A549 (cell line): ENCODE data around the gene SVIL. TPM values are rescaled to one million over a fixed set of nuclear protein-coding genes. Genes with fewer than 3 reads are reported as not detected.

Experiments
- ATAC-seq, 2 experiments: fragments of 200-7000 bp in 1 of 2; fragments of >200 bp in 1 of 2; cut with Nextera tagmentation in 1 of 2; cut with Tn5 transposase in 1 of 2; 3 replicates each; pipeline versions ENCODE4 v1.8.0 to v1.9.1; 2018 to 2020; ENCODE audit warnings: mild to moderate bottlenecking in 1 of 2, moderate library complexity in 1 of 2
- CTCF ChIA-PET: fragments of 300-600 bp; sonication (Branson Sonifier 250); formaldehyde crosslinking; extraction: SDS; loops from one replicate; lab custom pipeline; 2021; ENCODE audit warnings: antibody characterized with exemption, inconsistent platforms; lab: Yijun Ruan, JAX
- POLR2A ChIA-PET: fragments of 350-600 bp; formaldehyde crosslinking; extraction: SDS; loops from one replicate; lab custom pipeline; 2021; ENCODE audit warnings: antibody characterized with exemption, inconsistent platforms; lab: Yijun Ruan, JAX
- DNase-seq, 2 experiments: peaks; one replicate each; pipeline versions ENCODE4 v3.0.0 to v3.0.0-alpha.2; 2011 to 2016; ENCODE audit warnings: low read depth in 1 of 2, low spot score in 1 of 2
- FAIRE-seq: peaks from 2 replicates; lab custom pipeline; 2011; peaks lifted over from hg19 to GRCh38; lab: Jason Lieb, UNC
- H3K27ac ChIP-seq, 2 experiments: fragments of >200 bp; sonication (Bioruptor Twin); formaldehyde crosslinking; 3 replicates each; pipeline ENCODE4 v1.5.1; 2016 to 2017
- H3K4me1 ChIP-seq: fragments of >200 bp; sonication (Bioruptor Twin); formaldehyde crosslinking; 3 replicates; pipeline ENCODE4 v1.6.1; 2016
- H3K4me2 ChIP-seq: fragments of >200 bp; sonication (Bioruptor Twin); formaldehyde crosslinking; 3 replicates; pipeline ENCODE4 v1.6.1; 2016
- H3K4me3 ChIP-seq: fragments of >200 bp; sonication (Bioruptor Twin); formaldehyde crosslinking; 3 replicates; pipeline ENCODE4 v1.5.1; 2016
- H3K9me3 ChIP-seq: fragments of >200 bp; sonication (Bioruptor Twin); formaldehyde crosslinking; 3 replicates; pipeline ENCODE4 v1.6.1; 2016
- BCL3 ChIP-seq: fragments of >200 bp; sonication (Bioruptor Twin); formaldehyde crosslinking; IDR thresholded peaks from 3 replicates; pipeline ENCODE4 v1.6.1; 2016
- FOSL2 ChIP-seq, 2 experiments: fragments of 450-650 bp in 1 of 2; fragments of >200 bp in 1 of 2; sonication (Bioruptor Twin) in 1 of 2; formaldehyde crosslinking; IDR thresholded peaks; 2 replicates each; pipeline versions ENCODE4 v1.5.0 to v1.6.1; 2016 to 2020; ENCODE audit warnings: mild to moderate bottlenecking in 1 of 2, moderate library complexity in 1 of 2
- GATA3 ChIP-seq: IDR thresholded peaks from 2 replicates; pipeline ENCODE4 v1.6.1; 2012; ENCODE audit warnings: borderline replicate concordance
- HDAC2 ChIP-seq: fragments of 200-600 bp; sonication (generic); IDR thresholded peaks from 2 replicates; pipeline ENCODE4 v1.6.1; 2016
- HEYL ChIP-seq: fragments of 250-450 bp; sonication (Bioruptor Pico); IDR thresholded peaks from 2 replicates; pipeline ENCODE4 v1.8.0; 2021; ENCODE audit warnings: mild to moderate bottlenecking, moderate library complexity
- HMGXB4 ChIP-seq: fragments of 250-450 bp; sonication (Bioruptor Pico); IDR thresholded peaks from 2 replicates; pipeline ENCODE4 v1.5.0; 2021; ENCODE audit warnings: mild to moderate bottlenecking, moderate library complexity, borderline replicate concordance
- HOXA7 ChIP-seq: fragments of 250-450 bp; sonication (Bioruptor Pico); IDR thresholded peaks from 2 replicates; pipeline ENCODE4 v1.5.0; 2020; ENCODE audit warnings: mild to moderate bottlenecking, moderate library complexity
- HOXB5 ChIP-seq: fragments of 250-450 bp; sonication (Bioruptor Pico); IDR thresholded peaks from 2 replicates; pipeline ENCODE4 v1.5.0; 2020; ENCODE audit warnings: mild to moderate bottlenecking, moderate library complexity
- JUN ChIP-seq, 2 experiments: fragments of >200 bp; sonication (Bioruptor Twin); formaldehyde crosslinking; IDR thresholded peaks; 2 replicates in 1 of 2; 3 replicates in 1 of 2; pipeline ENCODE4 v1.6.1; 2016 to 2017
- JUNB ChIP-seq: fragments of >200 bp; sonication (Bioruptor Twin); formaldehyde crosslinking; IDR thresholded peaks from 2 replicates; pipeline ENCODE4 v1.6.1; 2016
- MAZ ChIP-seq: fragments of 150-350 bp; IDR thresholded peaks from 2 replicates; pipeline ENCODE4 v1.6.1; 2014; ENCODE audit warnings: antibody characterized with exemption, low read depth, low read length, borderline replicate concordance
- MYC ChIP-seq: IDR thresholded peaks from 2 replicates; pipeline ENCODE4 v1.6.1; 2012; ENCODE audit warnings: mild to moderate bottlenecking, inconsistent platforms, low read length, improper control_type of control experiment, borderline replicate concordance
- NPAS2 ChIP-seq: fragments of 250-450 bp; sonication (Bioruptor Pico); IDR thresholded peaks from 2 replicates; pipeline ENCODE4 v1.8.0; 2022; ENCODE audit warnings: mild to moderate bottlenecking, moderate library complexity, borderline replicate concordance
- PBX3 ChIP-seq: IDR thresholded peaks from 2 replicates; pipeline ENCODE4 v1.6.1; 2012
- RFX5 ChIP-seq: fragments of 450-650 bp; IDR thresholded peaks from 2 replicates; pipeline ENCODE4 v1.7.1; 2014; ENCODE audit warnings: antibody characterized with exemption, mild to moderate bottlenecking, moderate library complexity
- RNF2 ChIP-seq: fragments of 200-600 bp; sonication (generic); IDR thresholded peaks from 2 replicates; pipeline ENCODE4 v1.6.1; 2016; ENCODE audit warnings: low read depth, mild to moderate bottlenecking, antibody characterized with exemption, moderate library complexity, borderline replicate concordance
- SMC3 ChIP-seq: fragments of >200 bp; sonication (Bioruptor Twin); formaldehyde crosslinking; IDR thresholded peaks from 3 replicates; pipeline ENCODE4 v1.6.1; 2018; ENCODE audit warnings: inconsistent platforms
- TFCP2L1 ChIP-seq: fragments of 250-450 bp; sonication (Bioruptor Pico); IDR thresholded peaks from 2 replicates; pipeline ENCODE4 v1.5.0; 2021; ENCODE audit warnings: mild to moderate bottlenecking
- ZC3H11A ChIP-seq: fragments of 450-650 bp; IDR thresholded peaks from 2 replicates; pipeline ENCODE4 v1.6.1; 2014; ENCODE audit warnings: antibody characterized with exemption, mild to moderate bottlenecking
- ZFP36 ChIP-seq: fragments of 450-650 bp; IDR thresholded peaks from 2 replicates; pipeline ENCODE4 v1.6.1; 2014; ENCODE audit warnings: borderline replicate concordance; ENCODE audit not compliant: partially characterized antibody
- WGBS: methylation state at CpG from one replicate; pipeline ENCODE4 v1.1.6; 2017; ENCODE audit errors: missing lambda C conversion rate; 5-methylcytosine and 5-hydroxymethylcytosine counted together
- polyA plus RNA-seq, 4 experiments: library from polyadenylated mRNA; depleted of rRNA in 3 of 4; stranded (reverse); fragments of >200 nt; fragmentation: RNase III in 1 of 4; extraction: RNeasy Plus Mini Kit Qiagen cat#74134 plus additional on column Dnase treatment in 1 of 4; gene quantifications; 2 replicates in 3 of 4; 3 replicates in 1 of 4; pipeline ENCODE4 v1.2.3, GENCODE V29; 2011 to 2017
- TF ChIP-seq, protein P1 (sequence below): IDR thresholded peaks from 2 replicates; pipeline ENCODE4 v1.6.1; 2012

The SVIL gene
- polyA plus RNA-seq, 2 of the 4 experiments (the other 2 are of a cell fraction) = 12.0 to 20.4 TPM

- no peak overlapping the region for H3K4me3 ChIP-seq
- no peak overlapping the region for H3K4me2 ChIP-seq
- no peaks in the 10 kb centered on the region for H3K4me1 ChIP-seq
- no peak for ATAC-seq
- TF ChIP-seq ZC3H11A = no peak
- no peak for TF ChIP-seq RFX5
- TF ChIP-seq PBX3 = no peak
- TF ChIP-seq BCL3 = no peak
- no peak for TF ChIP-seq HOXA7 (CRISPR knock-in tag)
- TF ChIP-seq MAZ = no peak
- TF ChIP-seq, all 56 proteins: peak for 0
- Histone ChIP-seq H3K27ac (no peak overlapping the region), H3K9me3 (no peaks in the 10 kb centered on the region)
- DNase-seq (no peak), FAIRE-seq (no peak)
- CTCF ChIA-PET = interaction anchor here (1.1 kb wide), 1 partner anchor 11 kb away, joined by 4 read pairs; no protein-coding TSS in a partner anchor
- POLR2A ChIA-PET = no interaction called here
- WGBS = 90% methylated on average over 2 of the region's 2 CpGs
Measured at GRCh38 chr10:29546773-29547313, 87.9 kb downstream of the SVIL start.

- no peak for DNase-seq
- H3K27ac ChIP-seq = no peak overlapping the region
- 72% methylated on average over 5 of the region's 5 CpGs for WGBS
- POLR2A ChIA-PET = no interaction called here
- H3K4me1 ChIP-seq = no peaks in the 10 kb centered on the region
- no peaks in the 10 kb centered on the region for H3K9me3 ChIP-seq
- no peak for ATAC-seq
- H3K4me2 ChIP-seq = no peak overlapping the region
- no peak overlapping the region for H3K4me3 ChIP-seq
- TF ChIP-seq TFCP2L1 = no peak
- CTCF ChIA-PET = interaction anchor here (2.1 kb wide), 1 partner anchor 10 kb away, joined by 8 read pairs; no protein-coding TSS in a partner anchor
- FAIRE-seq = no peak
Measured at GRCh38 chr10:29545122-29545521, 89.6 kb downstream of the SVIL start.

DNA sequence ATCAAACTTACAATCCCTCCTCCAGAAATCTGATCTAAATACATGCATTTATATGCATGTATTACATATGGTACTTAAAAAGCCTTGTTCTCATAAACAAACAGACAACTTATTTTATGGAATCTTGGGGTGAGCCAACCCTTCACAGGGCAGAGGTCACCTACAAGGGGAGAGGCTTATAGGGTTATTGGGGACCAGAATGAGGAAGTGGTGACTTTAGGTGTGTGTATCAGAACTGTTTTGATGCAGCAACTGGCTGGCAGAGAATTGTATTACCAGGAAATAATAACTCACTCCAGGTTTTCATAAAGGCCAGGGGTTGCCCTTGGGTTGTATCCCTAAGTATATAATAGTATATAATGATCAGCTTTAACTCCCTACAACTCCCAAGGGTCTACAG lies 91.1 kb downstream of the SVIL start:
- CTCF ChIA-PET = interaction anchor here (2.1 kb wide), 1 partner anchor 8 kb away, joined by 8 read pairs; no protein-coding TSS in a partner anchor
- DNase-seq (no peak), FAIRE-seq (no peak)

More for the DNA sequence above, 91.1 kb downstream of the SVIL start:
- Histone ChIP-seq H3K27ac (no peak overlapping the region), H3K4me3 (no peak overlapping the region), H3K4me2 (no peak overlapping the region), H3K9me3 (no peaks in the 10 kb centered on the region), H3K4me1 (no peaks in the 10 kb centered on the region)
- POLR2A ChIA-PET = no interaction called here
- no peak for ATAC-seq
- TF ChIP-seq MYC (no peak), JUNB (no peak), GATA3 (no peak), HOXA7 (CRISPR knock-in tag) (no peak), ZFP36 (no peak), PBX3 (no peak), FOSL2 (IDR thresholded peaks at IDR 0.05) (no peak), FOSL2 (CRISPR knock-in tag; IDR thresholded peaks at IDR 0.05) (no peak), BCL3 (no peak), NPAS2 (CRISPR knock-in tag) (no peak), RNF2 (no peak), SMC3 (no peak), HMGXB4 (CRISPR knock-in tag) (no peak), HEYL (CRISPR knock-in tag) (no peak), HDAC2 (no peak), JUN (IDR thresholded peaks at IDR 0.05) (no peak), HOXB5 (CRISPR knock-in tag) (no peak)
- TF ChIP-seq, protein P1, sequence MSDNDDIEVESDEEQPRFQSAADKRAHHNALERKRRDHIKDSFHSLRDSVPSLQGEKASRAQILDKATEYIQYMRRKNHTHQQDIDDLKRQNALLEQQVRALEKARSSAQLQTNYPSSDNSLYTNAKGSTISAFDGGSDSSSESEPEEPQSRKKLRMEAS = no peak
